OCI-LY1 (cell line): Measurements from ENCODE around the gene E4F1.

Experiments used
- H2AFZ ChIP-seq: fragments of 200-600 bp; sonication (generic), shearing (Covaris generic); 2 replicates; pipeline ENCODE4 v1.6.0; 2014; ENCODE audit warnings: antibody characterized with exemption, mild to moderate bottlenecking, low read length
- H3F3A ChIP-seq: fragments of 200-600 bp; sonication (generic), shearing (Covaris generic); 2 replicates; pipeline ENCODE4 v1.6.0; 2014; ENCODE audit warnings: mild to moderate bottlenecking, antibody characterized with exemption, low read length, moderate library complexity; ENCODE audit not compliant: insufficient read depth
- H3K27ac ChIP-seq: fragments of 200-600 bp; sonication (generic); 2 replicates; pipeline ENCODE4 v1.5.1; 2014; ENCODE audit warnings: low read length, mixed run types, mild to moderate bottlenecking, low read depth; ENCODE audit not compliant: poor library complexity, severe bottlenecking
- H3K27me3 ChIP-seq: fragments of 200-600 bp; sonication (generic); 2 replicates; pipeline ENCODE4 v1.6.0; 2014; ENCODE audit warnings: antibody characterized with exemption, mild to moderate bottlenecking, low read length, moderate library complexity; ENCODE audit not compliant: insufficient read depth
- H3K36me3 ChIP-seq: fragments of 200-600 bp; sonication (generic); 2 replicates; pipeline ENCODE4 v1.6.1; 2014; ENCODE audit warnings: mild to moderate bottlenecking, antibody characterized with exemption, low read length, moderate library complexity, mixed read lengths; ENCODE audit not compliant: insufficient read depth
- H3K4me1 ChIP-seq: fragments of 200-600 bp; sonication (generic); 2 replicates; pipeline ENCODE4 v1.5.1; 2014; ENCODE audit warnings: mild to moderate bottlenecking, low read length, moderate library complexity; ENCODE audit not compliant: insufficient read depth, severe bottlenecking
- H3K4me2 ChIP-seq: fragments of 200-600 bp; sonication (generic), shearing (Covaris generic); 2 replicates; pipeline ENCODE4 v1.6.1; 2014; ENCODE audit warnings: low read length
- H3K4me3 ChIP-seq: fragments of 200-600 bp; sonication (generic); 2 replicates; pipeline ENCODE4 v1.5.1; 2014; ENCODE audit warnings: low read length, low read depth, mild to moderate bottlenecking, mixed read lengths; ENCODE audit not compliant: poor library complexity, severe bottlenecking
- H3K79me2 ChIP-seq: fragments of 200-600 bp; shearing (Covaris generic); 2 replicates; pipeline ENCODE4 v1.6.1; 2016; ENCODE audit warnings: mixed run types, low read length, mixed read lengths; ENCODE audit not compliant: insufficient read depth
- H3K9ac ChIP-seq: fragments of 200-600 bp; sonication (generic), shearing (Covaris generic); 2 replicates; pipeline ENCODE4 v1.6.1; 2014; ENCODE audit warnings: mild to moderate bottlenecking, low read length, mixed read lengths
- H3K9me2 ChIP-seq: fragments of 200-600 bp; sonication (generic), shearing (Covaris generic); 2 replicates; pipeline ENCODE4 v1.6.1; 2014; ENCODE audit warnings: low read depth, mild to moderate bottlenecking, low read length, mixed read lengths
- H3K9me3 ChIP-seq: fragments of 200-600 bp; shearing (Covaris generic); 2 replicates; pipeline ENCODE4 v1.6.1; 2014; ENCODE audit warnings: low read length, mixed read lengths
- H4K20me1 ChIP-seq: fragments of 200-600 bp; sonication (generic), shearing (Covaris generic); 2 replicates; pipeline ENCODE4 v1.6.0; 2016; ENCODE audit warnings: mild to moderate bottlenecking, low read length; ENCODE audit not compliant: insufficient read depth
- EZH2 ChIP-seq: fragments of 200-600 bp; sonication (generic), shearing (Covaris generic); IDR thresholded peaks from 2 replicates; pipeline ENCODE4 v1.8.0; 2017; ENCODE audit warnings: borderline replicate concordance, mixed run types, mild to moderate bottlenecking, antibody characterized with exemption, low read length, moderate library complexity, mixed read lengths
- TF ChIP-seq, protein P1 (sequence below): fragments of 200-600 bp; sonication (generic), shearing (Covaris generic); IDR thresholded peaks from 2 replicates; pipeline ENCODE4 v1.5.1; 2017; ENCODE audit warnings: mild to moderate bottlenecking, antibody characterized with exemption, low read length, moderate library complexity, mixed read lengths

Gene E4F1

DNA sequence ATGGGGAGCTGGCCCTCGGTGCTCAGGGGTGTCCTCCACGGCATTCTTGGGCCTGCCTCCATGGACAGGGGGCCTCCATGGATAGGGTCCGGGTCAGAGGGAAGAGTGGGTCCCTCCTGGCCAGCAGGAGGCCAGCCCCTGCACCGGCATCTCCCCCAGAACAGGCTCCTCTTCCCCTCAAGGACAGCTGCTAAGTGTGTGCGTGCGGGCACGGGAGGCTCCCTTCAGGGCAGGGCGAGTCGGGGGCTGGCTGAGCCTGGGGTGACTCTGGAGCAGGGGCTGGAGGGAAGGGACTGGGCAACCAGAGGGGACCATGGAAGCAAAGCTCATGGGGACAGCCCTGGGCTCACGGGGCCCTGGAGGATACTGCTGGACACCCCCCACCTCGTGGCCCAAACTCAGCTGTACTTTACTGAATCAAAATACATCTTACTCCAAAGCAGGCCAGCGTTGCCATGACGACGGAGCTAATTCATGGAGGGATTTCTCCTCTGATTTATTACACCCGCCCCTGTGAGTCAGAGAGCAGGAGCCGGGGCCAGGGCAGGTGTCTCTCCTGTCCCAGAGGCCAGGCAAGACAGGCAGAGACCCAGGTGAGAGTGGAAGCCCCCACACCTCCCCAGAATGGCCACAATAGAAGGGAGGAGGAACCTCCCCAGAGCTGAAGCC lies 29.1 kb upstream of the E4F1 start:
- Histone ChIP-seq H4K20me1 (no peaks in the 10 kb centered on the region), H3K27me3 (peaks cover 18% of the 10 kb centered on the region; the same call in 1 of the 2 replicates), H3K79me2 (no peaks in the 10 kb centered on the region), H3K9me3 (no peaks in the 10 kb centered on the region), H3F3A (no peaks in the 10 kb centered on the region), H3K4me2 (no peak overlapping the region), H3K27ac (no peak overlapping the region), H3K4me1 (peaks cover 3% of the 10 kb centered on the region), H3K4me3 (no peak overlapping the region), H3K9me2 (no peaks in the 10 kb centered on the region), H3K9ac (no peak overlapping the region), H3K36me3 (no peaks in the 10 kb centered on the region), H2AFZ (no peak overlapping the region)
- TF ChIP-seq EZH2 = no peak
- TF ChIP-seq, protein P1, sequence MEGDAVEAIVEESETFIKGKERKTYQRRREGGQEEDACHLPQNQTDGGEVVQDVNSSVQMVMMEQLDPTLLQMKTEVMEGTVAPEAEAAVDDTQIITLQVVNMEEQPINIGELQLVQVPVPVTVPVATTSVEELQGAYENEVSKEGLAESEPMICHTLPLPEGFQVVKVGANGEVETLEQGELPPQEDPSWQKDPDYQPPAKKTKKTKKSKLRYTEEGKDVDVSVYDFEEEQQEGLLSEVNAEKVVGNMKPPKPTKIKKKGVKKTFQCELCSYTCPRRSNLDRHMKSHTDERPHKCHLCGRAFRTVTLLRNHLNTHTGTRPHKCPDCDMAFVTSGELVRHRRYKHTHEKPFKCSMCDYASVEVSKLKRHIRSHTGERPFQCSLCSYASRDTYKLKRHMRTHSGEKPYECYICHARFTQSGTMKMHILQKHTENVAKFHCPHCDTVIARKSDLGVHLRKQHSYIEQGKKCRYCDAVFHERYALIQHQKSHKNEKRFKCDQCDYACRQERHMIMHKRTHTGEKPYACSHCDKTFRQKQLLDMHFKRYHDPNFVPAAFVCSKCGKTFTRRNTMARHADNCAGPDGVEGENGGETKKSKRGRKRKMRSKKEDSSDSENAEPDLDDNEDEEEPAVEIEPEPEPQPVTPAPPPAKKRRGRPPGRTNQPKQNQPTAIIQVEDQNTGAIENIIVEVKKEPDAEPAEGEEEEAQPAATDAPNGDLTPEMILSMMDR = no peak

DNA sequence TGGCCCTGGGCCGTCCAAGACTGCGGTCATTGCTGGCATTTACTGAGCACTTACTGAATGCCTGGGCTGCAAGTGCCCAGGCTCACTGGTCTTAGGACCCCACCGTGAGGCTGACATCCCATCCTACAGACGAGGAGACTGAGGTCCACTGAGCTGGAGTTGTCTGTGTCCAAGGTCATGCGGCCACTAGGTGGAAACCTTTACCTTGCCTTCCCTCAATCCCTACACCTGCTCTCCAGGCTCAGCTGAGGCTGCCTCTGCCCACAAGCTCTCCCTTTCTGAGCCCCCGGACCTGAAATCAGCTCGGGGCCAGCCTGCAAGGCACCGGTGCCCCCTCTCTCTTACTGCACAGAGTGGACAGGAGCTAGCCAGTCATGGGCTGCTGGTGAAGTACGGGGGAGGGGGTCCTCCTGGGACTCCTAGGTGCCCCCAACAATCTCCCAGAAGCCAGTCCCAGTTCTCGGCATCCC lies 28.5 kb upstream of the E4F1 start:
- Histone ChIP-seq H3K4me3 (no peak overlapping the region), H3K9me2 (no peaks in the 10 kb centered on the region), H3K9me3 (no peaks in the 10 kb centered on the region), H2AFZ (no peak overlapping the region), H4K20me1 (no peaks in the 10 kb centered on the region), H3K4me2 (no peak overlapping the region; the same call in 1 of the 2 replicates), H3K27ac (no peak overlapping the region), H3K4me1 (peaks cover 3% of the 10 kb centered on the region), H3K27me3 (peaks cover 19% of the 10 kb centered on the region; the same call in 1 of the 2 replicates), H3K9ac (no peak overlapping the region), H3F3A (no peaks in the 10 kb centered on the region), H3K79me2 (no peaks in the 10 kb centered on the region), H3K36me3 (no peaks in the 10 kb centered on the region)
- TF ChIP-seq, protein P1 = peak; percentile 59
- no peak for TF ChIP-seq EZH2

DNA sequence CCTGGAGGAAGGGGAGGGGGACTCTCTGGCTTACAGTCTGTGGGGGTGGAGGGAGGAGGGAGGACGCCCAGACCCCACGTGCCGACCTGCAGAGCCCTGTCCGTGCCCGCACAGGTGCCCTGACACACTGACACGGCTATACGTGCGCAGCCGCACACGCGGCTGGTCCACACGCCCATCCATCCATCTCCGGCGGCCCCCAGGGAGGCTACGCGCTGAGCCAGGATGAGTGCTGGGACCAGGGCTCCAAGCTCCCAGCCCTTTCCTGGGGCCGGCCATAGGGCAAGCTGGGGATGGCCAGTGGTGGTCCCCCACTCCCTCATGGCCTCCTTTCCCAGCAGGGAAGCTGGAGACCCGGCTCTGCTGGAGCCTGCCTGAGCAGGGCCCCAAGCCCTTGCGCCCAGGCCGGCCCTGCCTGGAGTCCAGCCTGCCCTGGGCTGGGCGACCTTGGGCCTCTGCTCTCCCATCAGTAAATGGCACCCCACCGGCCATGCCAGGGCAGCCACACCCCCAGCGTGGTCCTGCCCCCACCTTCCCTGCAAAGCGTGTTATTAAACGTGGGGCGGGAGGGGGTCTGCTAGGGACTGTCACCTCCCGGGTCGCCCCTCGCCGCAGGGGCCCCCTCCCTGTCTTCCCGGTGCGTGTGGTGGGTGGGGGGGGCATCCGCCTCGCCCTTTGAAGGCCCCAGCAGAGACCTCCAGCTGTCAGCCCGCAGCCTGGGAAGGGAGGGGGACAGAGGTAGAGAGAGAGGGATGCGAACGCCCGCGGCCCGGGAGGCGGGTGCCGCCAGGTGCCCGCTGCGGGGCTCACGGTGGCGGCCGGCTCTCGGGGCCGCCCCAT lies 27.8 kb upstream of the E4F1 start:
- Histone ChIP-seq H3K9ac (no peak overlapping the region), H3K4me3 (peak overlapping the region; percentile 0), H3K9me3 (no peaks in the 10 kb centered on the region), H3K27ac (no peak overlapping the region), H3K4me2 (peak overlapping the region; percentile 41), H3F3A (no peaks in the 10 kb centered on the region), H3K4me1 (peaks cover 3% of the 10 kb centered on the region), H3K27me3 (peaks cover 26% of the 10 kb centered on the region; the same call in 1 of the 2 replicates), H2AFZ (no peak overlapping the region), H4K20me1 (no peaks in the 10 kb centered on the region), H3K79me2 (no peaks in the 10 kb centered on the region), H3K36me3 (no peaks in the 10 kb centered on the region), H3K9me2 (no peaks in the 10 kb centered on the region)
- TF ChIP-seq, protein P1 = no peak
- TF ChIP-seq EZH2 = no peak
